Gastroesophageal sphincter (tissue), 3 donors: ENCODE data around the gene REELD1.

Source experiments
- POLR2AphosphoS5 ChIP-seq: sonication (generic); formaldehyde crosslinking; IDR thresholded peaks from one replicate; pipeline ENCODE4 v1.6.1; 2017; ENCODE audit warnings: antibody characterized with exemption
- TF ChIP-seq, protein P1 (sequence below), 4 experiments: fragments of 200-600 bp in 2 of 4; fragments of 450-650 bp in 2 of 4; sonication (generic) in 1 of 4; IDR thresholded peaks; one replicate each; pipeline ENCODE4 v1.5.1; 2017 to 2019; ENCODE audit warnings: antibody characterized with exemption in 4 of 4, mild to moderate bottlenecking in 2 of 4, moderate library complexity in 2 of 4

DNA sequence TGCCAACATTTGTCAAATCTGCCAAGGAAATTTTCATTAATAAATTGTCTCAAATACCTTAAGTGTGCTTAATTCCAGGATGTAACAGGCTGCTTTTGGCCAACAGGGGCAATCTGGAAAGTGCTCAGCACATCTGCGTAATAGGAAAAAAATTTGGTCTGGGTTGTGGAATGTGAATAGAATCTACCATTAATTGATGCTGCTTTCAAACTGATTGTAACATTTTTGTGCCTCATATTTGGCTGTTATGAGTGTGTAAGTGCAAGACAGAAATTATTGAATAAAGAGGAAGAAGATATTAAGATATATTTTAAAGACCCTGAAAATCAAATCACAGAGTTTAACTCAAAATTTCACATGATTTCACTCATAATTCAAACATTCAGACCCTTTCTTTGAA, 41.1 kb downstream of the REELD1 start:
- TF ChIP-seq, protein P1, sequence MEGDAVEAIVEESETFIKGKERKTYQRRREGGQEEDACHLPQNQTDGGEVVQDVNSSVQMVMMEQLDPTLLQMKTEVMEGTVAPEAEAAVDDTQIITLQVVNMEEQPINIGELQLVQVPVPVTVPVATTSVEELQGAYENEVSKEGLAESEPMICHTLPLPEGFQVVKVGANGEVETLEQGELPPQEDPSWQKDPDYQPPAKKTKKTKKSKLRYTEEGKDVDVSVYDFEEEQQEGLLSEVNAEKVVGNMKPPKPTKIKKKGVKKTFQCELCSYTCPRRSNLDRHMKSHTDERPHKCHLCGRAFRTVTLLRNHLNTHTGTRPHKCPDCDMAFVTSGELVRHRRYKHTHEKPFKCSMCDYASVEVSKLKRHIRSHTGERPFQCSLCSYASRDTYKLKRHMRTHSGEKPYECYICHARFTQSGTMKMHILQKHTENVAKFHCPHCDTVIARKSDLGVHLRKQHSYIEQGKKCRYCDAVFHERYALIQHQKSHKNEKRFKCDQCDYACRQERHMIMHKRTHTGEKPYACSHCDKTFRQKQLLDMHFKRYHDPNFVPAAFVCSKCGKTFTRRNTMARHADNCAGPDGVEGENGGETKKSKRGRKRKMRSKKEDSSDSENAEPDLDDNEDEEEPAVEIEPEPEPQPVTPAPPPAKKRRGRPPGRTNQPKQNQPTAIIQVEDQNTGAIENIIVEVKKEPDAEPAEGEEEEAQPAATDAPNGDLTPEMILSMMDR (IDR thresholded peaks at IDR 0.05), result no peak
- no peak for TF ChIP-seq POLR2AphosphoS5
